HEK293 (cell line): ENCODE measurements around the gene ARHGAP5.

Source experiments
- CTCF ChIA-PET: fragments of 350-600 bp; formaldehyde crosslinking; extraction: SDS; loops from one replicate; lab custom pipeline; 2021; ENCODE audit warnings: antibody characterized with exemption; lab: Yijun Ruan, JAX
- POLR2A ChIA-PET: fragments of 300-600 bp; formaldehyde crosslinking; extraction: SDS; loops from one replicate; lab custom pipeline; 2020; ENCODE audit warnings: antibody characterized with exemption, inconsistent platforms; lab: Yijun Ruan, JAX
- H3K27ac ChIP-seq: fragments of 200-500 bp; sonication (Bioruptor generic); 2 replicates; pipeline ENCODE4 v1.5.1; 2014; ENCODE audit warnings: low read depth, low read length, control low read depth, inconsistent platforms; ENCODE audit errors: extremely low read depth
- H3K36me3 ChIP-seq, 2 experiments: fragments of 200-500 bp in 1 of 2; sonication (Bioruptor generic) in 1 of 2; 1 replicate in 1 of 2; 2 replicates in 1 of 2; pipeline ENCODE4 v1.5.1; 2014 to 2017; ENCODE audit warnings: inconsistent platforms in 2 of 2, low read length in 2 of 2; ENCODE audit not compliant: control insufficient read depth in 2 of 2, insufficient read depth in 1 of 2
- H3K4me1 ChIP-seq: fragments of 200-500 bp; sonication (Bioruptor generic); 2 replicates; pipeline ENCODE4 v1.5.1; 2014; ENCODE audit warnings: mild to moderate bottlenecking, low read length, inconsistent platforms; ENCODE audit not compliant: control insufficient read depth, insufficient read depth
- H3K4me3 ChIP-seq: 2 replicates; pipeline ENCODE4 v1.5.1; 2011; ENCODE audit warnings: low read depth, mild to moderate bottlenecking, control low read depth, low read length, moderate library complexity
- H3K9me3 ChIP-seq: fragments of 200-500 bp; sonication (Bioruptor generic); 2 replicates; pipeline ENCODE4 v1.5.1; 2014; ENCODE audit warnings: low read depth, low read length, inconsistent platforms; ENCODE audit not compliant: control insufficient read depth, insufficient read depth
- ELK4 ChIP-seq: IDR thresholded peaks from 2 replicates; pipeline ENCODE4 v1.6.1; 2011; ENCODE audit warnings: mild to moderate bottlenecking, low read depth, low read length, borderline replicate concordance
- MZF1 ChIP-seq: fragments of 450-650 bp; formaldehyde crosslinking; IDR thresholded peaks from 2 replicates; pipeline ENCODE4 v1.5.1; 2017; ENCODE audit warnings: missing biosample characterization, missing genetic modification characterization, borderline replicate concordance
- REST ChIP-seq: fragments of 450-650 bp; formaldehyde crosslinking; IDR thresholded peaks from 2 replicates; pipeline ENCODE4 v1.5.1; 2016; ENCODE audit warnings: missing biosample characterization, missing genetic modification characterization
- TSHZ1 ChIP-seq: fragments of 450-650 bp; formaldehyde crosslinking; IDR thresholded peaks from 2 replicates; pipeline ENCODE4 v1.5.1; 2016; ENCODE audit warnings: missing biosample characterization, missing genetic modification characterization, borderline replicate concordance
- WT1 ChIP-seq: fragments of 450-650 bp; formaldehyde crosslinking; IDR thresholded peaks from 2 replicates; pipeline ENCODE4 v1.5.1; 2016; ENCODE audit warnings: missing biosample characterization, missing genetic modification characterization
- YY2 ChIP-seq: fragments of 450-650 bp; formaldehyde crosslinking; IDR thresholded peaks from 2 replicates; pipeline ENCODE4 v1.5.1; 2016; ENCODE audit warnings: missing biosample characterization, missing genetic modification characterization
- ZNF155 ChIP-seq: fragments of 450-650 bp; formaldehyde crosslinking; IDR thresholded peaks from 2 replicates; pipeline ENCODE4 v1.5.1; 2016; ENCODE audit warnings: missing biosample characterization, missing genetic modification characterization
- ZNF16 ChIP-seq: fragments of 450-650 bp; formaldehyde crosslinking; IDR thresholded peaks from 2 replicates; pipeline ENCODE4 v1.5.1; 2016; ENCODE audit warnings: low read depth, missing biosample characterization, missing genetic modification characterization
- ZNF214 ChIP-seq: fragments of 450-650 bp; formaldehyde crosslinking; IDR thresholded peaks from 2 replicates; pipeline ENCODE4 v1.5.1; 2017; ENCODE audit warnings: missing biosample characterization, mild to moderate bottlenecking, missing genetic modification characterization, borderline replicate concordance
- ZNF23 ChIP-seq: fragments of 450-650 bp; formaldehyde crosslinking; IDR thresholded peaks from 2 replicates; pipeline ENCODE4 v1.5.1; 2016; ENCODE audit warnings: missing biosample characterization, missing genetic modification characterization, borderline replicate concordance
- ZSCAN23 ChIP-seq: fragments of 450-650 bp; formaldehyde crosslinking; IDR thresholded peaks from 2 replicates; pipeline ENCODE4 v1.5.1; 2016; ENCODE audit warnings: missing biosample characterization, missing genetic modification characterization

Gene ARHGAP5

GRCh38 chr14:32078858-32079216 lies 1.7 kb downstream of the ARHGAP5 start (continued):
- TF ChIP-seq REST (tag by site-specific recombination) (no peak), ZNF214 (tag by site-specific recombination) (no peak), ZNF16 (no peak), ZSCAN23 (tag by site-specific recombination) (no peak), TSHZ1 (tag by site-specific recombination) (no peak)

- Histone ChIP-seq H3K4me1 (peaks cover 32% of the 10 kb centered on the region), H3K4me3 (peak overlapping the region; percentile 88)
- POLR2A ChIA-PET = no interaction called here
- no peak for TF ChIP-seq YY2 (tag by site-specific recombination)
- TF ChIP-seq WT1 (tag by site-specific recombination) = 0 out of 2 replicates have a peak, but pooled peaks have one; percentile 26
- TF ChIP-seq, all 188 proteins: peak for 1
- Histone ChIP-seq H3K9me3 (no peaks in the 10 kb centered on the region), H3K27ac (no peak overlapping the region), H3K36me3 (no peaks in the 10 kb centered on the region)
- CTCF ChIA-PET = no interaction called here
These were observed 2.2 kb downstream of the ARHGAP5 start for GRCh38 chr14:32079264-32079663.

- H3K4me3 ChIP-seq = no peak overlapping the region
- H3K36me3 ChIP-seq = peaks cover 0 to under 1% of the 10 kb centered on the region in 2 experiments; a peak in 1 of 3 replicates
- no peak for TF ChIP-seq ZNF23 (tag by site-specific recombination)
- no peak for TF ChIP-seq ZNF155 (tag by site-specific recombination)
- TF ChIP-seq ELK4 = no peak
- TF ChIP-seq MZF1 (tag by site-specific recombination) = no peak
- ChIA-PET CTCF (interaction anchor here (0.6 kb wide), 1 partner anchor 170 kb away, joined by 3 read pairs; no protein-coding TSS in a partner anchor), POLR2A (no interaction called here)
- H3K27ac ChIP-seq = no peak overlapping the region
- H3K4me1 ChIP-seq = peaks cover 33% of the 10 kb centered on the region
- no peaks in the 10 kb centered on the region for H3K9me3 ChIP-seq
These were observed 3.0 kb downstream of the ARHGAP5 start for GRCh38 chr14:32080001-32080510.
